A549 (cell line): ENCODE measurements around the gene ATXN10. TPM values are rescaled to one million over a fixed set of nuclear protein-coding genes. Genes with fewer than 3 reads are reported as not detected.

Experiments
- ATAC-seq, 2 experiments: fragments of 200-7000 bp in 1 of 2; fragments of >200 bp in 1 of 2; cut with Nextera tagmentation in 1 of 2; cut with Tn5 transposase in 1 of 2; 3 replicates each; pipeline versions ENCODE4 v1.8.0 to v1.9.1; 2018 to 2020; ENCODE audit warnings: mild to moderate bottlenecking in 1 of 2, moderate library complexity in 1 of 2
- CTCF ChIA-PET: fragments of 300-600 bp; sonication (Branson Sonifier 250); formaldehyde crosslinking; extraction: SDS; loops from one replicate; lab custom pipeline; 2021; ENCODE audit warnings: antibody characterized with exemption, inconsistent platforms; lab: Yijun Ruan, JAX
- POLR2A ChIA-PET: fragments of 350-600 bp; formaldehyde crosslinking; extraction: SDS; loops from one replicate; lab custom pipeline; 2021; ENCODE audit warnings: antibody characterized with exemption, inconsistent platforms; lab: Yijun Ruan, JAX
- DNase-seq, 2 experiments: peaks; one replicate each; pipeline versions ENCODE4 v3.0.0 to v3.0.0-alpha.2; 2011 to 2016; ENCODE audit warnings: low read depth in 1 of 2, low spot score in 1 of 2
- FAIRE-seq: peaks from 2 replicates; lab custom pipeline; 2011; peaks lifted over from hg19 to GRCh38; lab: Jason Lieb, UNC
- H3K27ac ChIP-seq, 2 experiments: fragments of >200 bp; sonication (Bioruptor Twin); formaldehyde crosslinking; 3 replicates each; pipeline ENCODE4 v1.5.1; 2016 to 2017
- H3K4me1 ChIP-seq: fragments of >200 bp; sonication (Bioruptor Twin); formaldehyde crosslinking; 3 replicates; pipeline ENCODE4 v1.6.1; 2016
- H3K4me2 ChIP-seq: fragments of >200 bp; sonication (Bioruptor Twin); formaldehyde crosslinking; 3 replicates; pipeline ENCODE4 v1.6.1; 2016
- H3K4me3 ChIP-seq: fragments of >200 bp; sonication (Bioruptor Twin); formaldehyde crosslinking; 3 replicates; pipeline ENCODE4 v1.5.1; 2016
- H3K9me3 ChIP-seq: fragments of >200 bp; sonication (Bioruptor Twin); formaldehyde crosslinking; 3 replicates; pipeline ENCODE4 v1.6.1; 2016
- CBX2 ChIP-seq: fragments of 200-600 bp; sonication (generic); IDR thresholded peaks from 2 replicates; pipeline ENCODE4 v1.6.1; 2016; ENCODE audit warnings: low read depth, mild to moderate bottlenecking, borderline replicate concordance
- CBX8 ChIP-seq: fragments of 200-600 bp; sonication (generic); IDR thresholded peaks from 2 replicates; pipeline ENCODE4 v1.6.1; 2016
- CHD2 ChIP-seq: fragments of 150-350 bp; IDR thresholded peaks from 2 replicates; pipeline ENCODE4 v1.6.1; 2014; ENCODE audit warnings: low read length; ENCODE audit not compliant: partially characterized antibody
- EHF ChIP-seq: fragments of 250-450 bp; sonication (Bioruptor Pico); IDR thresholded peaks from 2 replicates; pipeline ENCODE4 v1.5.0; 2020; ENCODE audit warnings: mild to moderate bottlenecking
- FOXS1 ChIP-seq: fragments of 250-450 bp; sonication (Bioruptor Pico); IDR thresholded peaks from 2 replicates; pipeline ENCODE4 v1.5.0; 2020; ENCODE audit warnings: mild to moderate bottlenecking, moderate library complexity
- HDAC2 ChIP-seq: fragments of 200-600 bp; sonication (generic); IDR thresholded peaks from 2 replicates; pipeline ENCODE4 v1.6.1; 2016
- HOXB13 ChIP-seq: fragments of 250-450 bp; sonication (Bioruptor Pico); IDR thresholded peaks from 2 replicates; pipeline ENCODE4 v1.5.0; 2020; ENCODE audit warnings: low read depth, mild to moderate bottlenecking, moderate library complexity
- HOXB5 ChIP-seq: fragments of 250-450 bp; sonication (Bioruptor Pico); IDR thresholded peaks from 2 replicates; pipeline ENCODE4 v1.5.0; 2020; ENCODE audit warnings: mild to moderate bottlenecking, moderate library complexity
- JUNB ChIP-seq: fragments of >200 bp; sonication (Bioruptor Twin); formaldehyde crosslinking; IDR thresholded peaks from 2 replicates; pipeline ENCODE4 v1.6.1; 2016
- KDM1A ChIP-seq: fragments of 200-600 bp; sonication (generic); IDR thresholded peaks from 2 replicates; pipeline ENCODE4 v1.6.1; 2016; ENCODE audit warnings: low read depth, mild to moderate bottlenecking
- MAFK ChIP-seq: fragments of 450-650 bp; IDR thresholded peaks from 2 replicates; pipeline ENCODE4 v1.6.1; 2014; ENCODE audit not compliant: partially characterized antibody
- MAZ ChIP-seq: fragments of 150-350 bp; IDR thresholded peaks from 2 replicates; pipeline ENCODE4 v1.6.1; 2014; ENCODE audit warnings: antibody characterized with exemption, low read depth, low read length, borderline replicate concordance
- MYC ChIP-seq: IDR thresholded peaks from 2 replicates; pipeline ENCODE4 v1.6.1; 2012; ENCODE audit warnings: mild to moderate bottlenecking, inconsistent platforms, low read length, improper control_type of control experiment, borderline replicate concordance
- NFE2L2 ChIP-seq: fragments of 150-350 bp; conservative IDR thresholded peaks from 2 replicates; pipeline ENCODE4 v1.6.1; 2014; ENCODE audit warnings: low read length
- PHF8 ChIP-seq: fragments of 200-600 bp; sonication (generic); IDR thresholded peaks from 2 replicates; pipeline ENCODE4 v1.6.1; 2016; ENCODE audit warnings: low read depth, mild to moderate bottlenecking, antibody characterized with exemption, moderate library complexity, borderline replicate concordance
- RARB ChIP-seq: fragments of 250-450 bp; sonication (Bioruptor Pico); IDR thresholded peaks from 2 replicates; pipeline ENCODE4 v1.8.0; 2021; ENCODE audit warnings: mild to moderate bottlenecking, moderate library complexity
- SMC3 ChIP-seq: fragments of >200 bp; sonication (Bioruptor Twin); formaldehyde crosslinking; IDR thresholded peaks from 3 replicates; pipeline ENCODE4 v1.6.1; 2018; ENCODE audit warnings: inconsistent platforms
- TP53 ChIP-seq: fragments of 250-450 bp; sonication (Bioruptor Pico); IDR thresholded peaks from 2 replicates; pipeline ENCODE4 v1.5.0; 2021; ENCODE audit warnings: mild to moderate bottlenecking, moderate library complexity
- WGBS: methylation state at CpG from one replicate; pipeline ENCODE4 v1.1.6; 2017; ENCODE audit errors: missing lambda C conversion rate; 5-methylcytosine and 5-hydroxymethylcytosine counted together
- polyA plus RNA-seq, 4 experiments: library from polyadenylated mRNA; depleted of rRNA in 3 of 4; stranded (reverse); fragments of >200 nt; fragmentation: RNase III in 1 of 4; extraction: RNeasy Plus Mini Kit Qiagen cat#74134 plus additional on column Dnase treatment in 1 of 4; gene quantifications; 2 replicates in 3 of 4; 3 replicates in 1 of 4; pipeline ENCODE4 v1.2.3, GENCODE V29; 2011 to 2017
- TF ChIP-seq, protein P1 (sequence below): fragments of 450-650 bp; IDR thresholded peaks from 2 replicates; pipeline ENCODE4 v1.6.1; 2014; ENCODE audit warnings: antibody characterized with exemption
- TF ChIP-seq, protein P2 (sequence below): IDR thresholded peaks from 2 replicates; pipeline ENCODE4 v1.6.1; 2012
- TF ChIP-seq, protein P3 (sequence below): fragments of >200 bp; sonication (Bioruptor Twin); formaldehyde crosslinking; IDR thresholded peaks from 3 replicates; pipeline ENCODE4 v1.5.1; 2016
- TF ChIP-seq, protein P4 (sequence below): IDR thresholded peaks from 2 replicates; pipeline ENCODE4 v1.6.1; 2012; ENCODE audit warnings: low read depth, borderline replicate concordance
- TF ChIP-seq, protein P5 (sequence below): fragments of 150-350 bp; IDR thresholded peaks from 2 replicates; pipeline ENCODE4 v1.6.1; 2014; ENCODE audit warnings: low read depth, mild to moderate bottlenecking, low read length
- TF ChIP-seq, protein P6 (sequence below): fragments of 250-450 bp; sonication (Bioruptor Pico); IDR thresholded peaks from 2 replicates; pipeline ENCODE4 v1.5.0; 2021; ENCODE audit warnings: mild to moderate bottlenecking, moderate library complexity, borderline replicate concordance

ATXN10 gene
- polyA plus RNA-seq, 2 of the 4 experiments (the other 2 are of a cell fraction): 126 to 281 TPM

DNA sequence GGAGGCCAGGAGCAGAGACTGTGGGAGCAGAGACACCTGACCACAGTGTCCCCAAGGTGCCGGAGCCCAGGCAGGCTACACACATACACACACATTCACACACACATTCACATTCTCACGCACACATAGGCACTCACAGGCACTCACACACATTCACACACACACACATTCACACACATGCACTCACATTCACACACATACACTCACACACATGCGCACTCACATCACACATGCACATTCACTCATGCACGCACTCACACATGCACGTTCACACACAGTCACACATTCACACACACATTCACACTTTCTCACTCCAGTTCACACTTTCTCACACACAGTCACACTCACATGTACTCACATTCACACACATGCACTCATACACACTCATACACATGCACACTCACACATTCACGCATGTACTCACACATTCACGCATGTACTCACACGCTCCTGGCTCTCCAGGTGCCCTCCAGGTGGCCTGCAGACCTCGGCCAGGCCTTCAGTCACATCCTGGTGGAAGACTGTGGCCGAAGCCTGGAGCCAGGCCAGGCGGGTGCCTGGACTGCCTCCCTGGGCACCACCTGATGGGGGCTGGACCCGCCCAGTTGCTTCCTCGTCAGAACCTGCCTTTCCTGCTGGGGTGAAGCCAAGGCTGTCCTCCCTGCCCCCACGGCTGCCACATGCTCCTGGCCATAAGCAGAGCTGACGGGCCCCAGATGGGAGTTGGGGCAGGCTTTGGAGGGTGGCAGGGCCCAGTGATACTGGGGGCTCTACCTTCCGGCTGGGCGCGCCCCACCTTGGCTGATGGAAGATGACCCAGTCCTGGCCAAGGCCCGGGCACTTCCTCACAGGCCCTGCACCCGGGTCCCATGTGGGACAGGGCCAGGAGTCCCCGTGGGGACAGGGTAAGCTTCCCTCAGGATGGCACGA, 215.8 kb downstream of the ATXN10 start:
- Histone ChIP-seq H3K4me3 (no peak overlapping the region), H3K27ac (peak overlapping the region in 1 of 2 experiments; percentile 45; a peak in 2 of 6 replicates), H3K4me2 (no peak overlapping the region), H3K9me3 (no peaks in the 10 kb centered on the region), H3K4me1 (no peaks in the 10 kb centered on the region)
- FAIRE-seq: no peak
- TF ChIP-seq MAFK (no peak), RARB (CRISPR knock-in tag) (no peak), CBX2 (no peak), MAZ (no peak), HOXB5 (CRISPR knock-in tag) (no peak), EHF (CRISPR knock-in tag) (no peak), HOXB13 (CRISPR knock-in tag) (no peak), FOXS1 (CRISPR knock-in tag) (no peak), KDM1A (no peak), CBX8 (no peak), MYC (no peak), NFE2L2 (no peak), SMC3 (no peak), CHD2 (no peak), HDAC2 (no peak)
- TF ChIP-seq, protein P1, sequence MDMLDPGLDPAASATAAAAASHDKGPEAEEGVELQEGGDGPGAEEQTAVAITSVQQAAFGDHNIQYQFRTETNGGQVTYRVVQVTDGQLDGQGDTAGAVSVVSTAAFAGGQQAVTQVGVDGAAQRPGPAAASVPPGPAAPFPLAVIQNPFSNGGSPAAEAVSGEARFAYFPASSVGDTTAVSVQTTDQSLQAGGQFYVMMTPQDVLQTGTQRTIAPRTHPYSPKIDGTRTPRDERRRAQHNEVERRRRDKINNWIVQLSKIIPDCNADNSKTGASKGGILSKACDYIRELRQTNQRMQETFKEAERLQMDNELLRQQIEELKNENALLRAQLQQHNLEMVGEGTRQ: no peak
- TF ChIP-seq, protein P2, sequence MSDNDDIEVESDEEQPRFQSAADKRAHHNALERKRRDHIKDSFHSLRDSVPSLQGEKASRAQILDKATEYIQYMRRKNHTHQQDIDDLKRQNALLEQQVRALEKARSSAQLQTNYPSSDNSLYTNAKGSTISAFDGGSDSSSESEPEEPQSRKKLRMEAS: no peak
- TF ChIP-seq, protein P3, sequence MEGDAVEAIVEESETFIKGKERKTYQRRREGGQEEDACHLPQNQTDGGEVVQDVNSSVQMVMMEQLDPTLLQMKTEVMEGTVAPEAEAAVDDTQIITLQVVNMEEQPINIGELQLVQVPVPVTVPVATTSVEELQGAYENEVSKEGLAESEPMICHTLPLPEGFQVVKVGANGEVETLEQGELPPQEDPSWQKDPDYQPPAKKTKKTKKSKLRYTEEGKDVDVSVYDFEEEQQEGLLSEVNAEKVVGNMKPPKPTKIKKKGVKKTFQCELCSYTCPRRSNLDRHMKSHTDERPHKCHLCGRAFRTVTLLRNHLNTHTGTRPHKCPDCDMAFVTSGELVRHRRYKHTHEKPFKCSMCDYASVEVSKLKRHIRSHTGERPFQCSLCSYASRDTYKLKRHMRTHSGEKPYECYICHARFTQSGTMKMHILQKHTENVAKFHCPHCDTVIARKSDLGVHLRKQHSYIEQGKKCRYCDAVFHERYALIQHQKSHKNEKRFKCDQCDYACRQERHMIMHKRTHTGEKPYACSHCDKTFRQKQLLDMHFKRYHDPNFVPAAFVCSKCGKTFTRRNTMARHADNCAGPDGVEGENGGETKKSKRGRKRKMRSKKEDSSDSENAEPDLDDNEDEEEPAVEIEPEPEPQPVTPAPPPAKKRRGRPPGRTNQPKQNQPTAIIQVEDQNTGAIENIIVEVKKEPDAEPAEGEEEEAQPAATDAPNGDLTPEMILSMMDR: no peak
- TF ChIP-seq, protein P4, sequence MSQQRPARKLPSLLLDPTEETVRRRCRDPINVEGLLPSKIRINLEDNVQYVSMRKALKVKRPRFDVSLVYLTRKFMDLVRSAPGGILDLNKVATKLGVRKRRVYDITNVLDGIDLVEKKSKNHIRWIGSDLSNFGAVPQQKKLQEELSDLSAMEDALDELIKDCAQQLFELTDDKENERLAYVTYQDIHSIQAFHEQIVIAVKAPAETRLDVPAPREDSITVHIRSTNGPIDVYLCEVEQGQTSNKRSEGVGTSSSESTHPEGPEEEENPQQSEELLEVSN: no peak
- no peak for DNase-seq
- ChIA-PET CTCF (no interaction called here), POLR2A (no interaction called here)
- ATAC-seq: no peak
- 93% methylated on average over 8 of the region's 22 CpGs for WGBS

DNA sequence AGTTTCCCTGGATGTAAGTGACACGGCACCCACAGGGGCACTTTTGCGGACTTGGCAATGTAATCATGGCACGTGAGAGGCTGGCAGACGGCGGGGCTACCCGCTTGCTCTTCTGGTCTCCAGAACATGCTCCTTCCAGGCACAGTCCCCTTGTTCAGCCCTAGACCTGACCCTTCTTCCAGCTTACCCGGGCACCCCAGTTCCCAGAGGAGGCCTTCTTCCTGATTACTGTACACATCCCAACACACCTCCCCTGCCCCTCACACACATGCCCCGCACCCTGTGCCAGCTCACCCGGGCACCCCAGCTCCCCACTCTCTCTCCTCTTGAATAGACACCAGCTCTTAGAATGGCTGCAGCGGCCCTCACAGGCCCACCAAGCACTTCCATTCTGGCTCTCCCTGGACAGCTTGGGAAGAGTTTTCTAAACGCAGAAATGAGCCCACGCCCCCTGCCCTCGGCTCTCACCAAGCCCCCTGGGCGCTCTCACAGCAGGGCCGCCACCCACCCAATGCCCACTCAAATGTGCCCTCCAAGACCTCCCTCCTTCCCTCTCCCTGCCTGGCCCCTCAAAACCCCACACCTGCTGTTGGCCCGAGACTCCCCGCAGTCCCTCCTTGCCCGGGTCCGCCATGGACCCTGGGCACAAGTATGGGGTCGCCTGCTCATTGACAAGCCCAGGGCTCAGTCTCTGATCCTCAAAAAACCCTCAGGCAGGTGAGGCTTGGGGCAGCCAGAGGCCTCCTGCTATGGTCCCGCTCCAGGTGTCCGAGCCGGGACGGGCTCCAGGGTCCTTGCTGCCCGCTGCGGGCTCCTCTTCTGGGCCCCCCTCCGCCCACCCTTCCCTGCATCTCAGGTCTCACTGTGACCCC, 216.8 kb downstream of the ATXN10 start:
- 0 out of 3 replicates have a peak, but pooled peaks cover 6% of the 10 kb centered on the region for H3K4me1 ChIP-seq
- ATAC-seq (no peak), FAIRE-seq (no peak), DNase-seq (no peak)
- TF ChIP-seq JUNB (no peak), CBX8 (no peak), PHF8 (no peak), TP53 (CRISPR knock-in tag) (no peak)
- TF ChIP-seq, protein P5, sequence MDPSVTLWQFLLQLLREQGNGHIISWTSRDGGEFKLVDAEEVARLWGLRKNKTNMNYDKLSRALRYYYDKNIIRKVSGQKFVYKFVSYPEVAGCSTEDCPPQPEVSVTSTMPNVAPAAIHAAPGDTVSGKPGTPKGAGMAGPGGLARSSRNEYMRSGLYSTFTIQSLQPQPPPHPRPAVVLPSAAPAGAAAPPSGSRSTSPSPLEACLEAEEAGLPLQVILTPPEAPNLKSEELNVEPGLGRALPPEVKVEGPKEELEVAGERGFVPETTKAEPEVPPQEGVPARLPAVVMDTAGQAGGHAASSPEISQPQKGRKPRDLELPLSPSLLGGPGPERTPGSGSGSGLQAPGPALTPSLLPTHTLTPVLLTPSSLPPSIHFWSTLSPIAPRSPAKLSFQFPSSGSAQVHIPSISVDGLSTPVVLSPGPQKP: no peak
- TF ChIP-seq, protein P6, sequence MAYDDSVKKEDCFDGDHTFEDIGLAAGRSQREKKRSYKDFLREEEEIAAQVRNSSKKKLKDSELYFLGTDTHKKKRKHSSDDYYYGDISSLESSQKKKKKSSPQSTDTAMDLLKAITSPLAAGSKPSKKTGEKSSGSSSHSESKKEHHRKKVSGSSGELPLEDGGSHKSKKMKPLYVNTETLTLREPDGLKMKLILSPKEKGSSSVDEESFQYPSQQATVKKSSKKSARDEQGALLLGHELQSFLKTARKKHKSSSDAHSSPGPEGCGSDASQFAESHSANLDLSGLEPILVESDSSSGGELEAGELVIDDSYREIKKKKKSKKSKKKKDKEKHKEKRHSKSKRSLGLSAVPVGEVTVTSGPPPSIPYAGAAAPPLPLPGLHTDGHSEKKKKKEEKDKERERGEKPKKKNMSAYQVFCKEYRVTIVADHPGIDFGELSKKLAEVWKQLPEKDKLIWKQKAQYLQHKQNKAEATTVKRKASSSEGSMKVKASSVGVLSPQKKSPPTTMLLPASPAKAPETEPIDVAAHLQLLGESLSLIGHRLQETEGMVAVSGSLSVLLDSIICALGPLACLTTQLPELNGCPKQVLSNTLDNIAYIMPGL (CRISPR knock-in tag): no peak
- WGBS: 96% methylated on average over 19 of the region's 27 CpGs
- ChIA-PET POLR2A (no interaction called here), CTCF (no interaction called here)
- H3K9me3 ChIP-seq: no peaks in the 10 kb centered on the region
- H3K4me3 ChIP-seq: no peak overlapping the region
- no peak overlapping the region; a peak in 1 of 6 replicates for H3K27ac ChIP-seq
- no peak overlapping the region for H3K4me2 ChIP-seq
